Fibroblast of lung (primary cell): Measurements from ENCODE around the gene LRP8.

Experiments
- EZH2 ChIP-seq: IDR thresholded peaks from 2 replicates; pipeline ENCODE4 v1.5.1; 2012; ENCODE audit warnings: low read length, control low read depth, mild to moderate bottlenecking; ENCODE audit errors: missing control alignments
- TF ChIP-seq, protein P1 (sequence below), 2 donors: IDR thresholded peaks in 1 of 2; conservative IDR thresholded peaks in 1 of 2; 1 replicate in 1 of 2; 2 replicates in 1 of 2; pipeline ENCODE4 v1.5.1; 2011 to 2012; ENCODE audit warnings: low read length in 2 of 2, control low read depth in 1 of 2, inconsistent platforms in 1 of 2, low read depth in 1 of 2, mild to moderate bottlenecking in 1 of 2

DNA sequence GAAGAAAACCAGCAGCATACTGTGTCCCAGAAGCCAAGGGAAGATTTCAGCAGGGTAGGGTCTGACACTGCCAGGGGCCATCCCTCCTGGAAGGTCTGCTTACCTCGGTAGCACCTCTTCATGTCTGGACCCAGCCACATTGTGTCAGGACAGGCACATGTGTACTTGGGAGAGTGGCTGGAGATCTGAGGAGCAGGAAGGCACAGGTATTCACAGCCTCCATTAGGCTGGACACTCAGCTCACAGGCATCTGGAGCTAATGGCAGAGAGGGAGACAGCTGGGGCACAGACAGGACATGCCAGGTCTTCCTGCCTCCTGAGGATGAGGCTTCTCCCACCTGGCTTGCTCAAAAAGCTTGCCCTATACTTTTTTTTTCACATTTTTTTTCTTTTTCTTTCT, 69.7 kb downstream of the LRP8 start:
- TF ChIP-seq, protein P1, sequence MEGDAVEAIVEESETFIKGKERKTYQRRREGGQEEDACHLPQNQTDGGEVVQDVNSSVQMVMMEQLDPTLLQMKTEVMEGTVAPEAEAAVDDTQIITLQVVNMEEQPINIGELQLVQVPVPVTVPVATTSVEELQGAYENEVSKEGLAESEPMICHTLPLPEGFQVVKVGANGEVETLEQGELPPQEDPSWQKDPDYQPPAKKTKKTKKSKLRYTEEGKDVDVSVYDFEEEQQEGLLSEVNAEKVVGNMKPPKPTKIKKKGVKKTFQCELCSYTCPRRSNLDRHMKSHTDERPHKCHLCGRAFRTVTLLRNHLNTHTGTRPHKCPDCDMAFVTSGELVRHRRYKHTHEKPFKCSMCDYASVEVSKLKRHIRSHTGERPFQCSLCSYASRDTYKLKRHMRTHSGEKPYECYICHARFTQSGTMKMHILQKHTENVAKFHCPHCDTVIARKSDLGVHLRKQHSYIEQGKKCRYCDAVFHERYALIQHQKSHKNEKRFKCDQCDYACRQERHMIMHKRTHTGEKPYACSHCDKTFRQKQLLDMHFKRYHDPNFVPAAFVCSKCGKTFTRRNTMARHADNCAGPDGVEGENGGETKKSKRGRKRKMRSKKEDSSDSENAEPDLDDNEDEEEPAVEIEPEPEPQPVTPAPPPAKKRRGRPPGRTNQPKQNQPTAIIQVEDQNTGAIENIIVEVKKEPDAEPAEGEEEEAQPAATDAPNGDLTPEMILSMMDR (conservative IDR thresholded peaks at IDR 0.05 in 1 of 2, IDR thresholded peaks at IDR 0.05 in 1 of 2; ENCODE audit: low read depth in 1 of 2, low read length in 2 of 2), result no peak
- TF ChIP-seq EZH2, result no peak
